Epidermal melanocyte (primary cell): ENCODE results near the gene LRRN3.

ENCODE experiments used
- DNase-seq: peaks from one replicate; pipeline ENCODE4 v3.0.0; 2011; ENCODE audit warnings: low spot score; ENCODE audit not compliant: insufficient read length

The LRRN3 gene

DNA sequence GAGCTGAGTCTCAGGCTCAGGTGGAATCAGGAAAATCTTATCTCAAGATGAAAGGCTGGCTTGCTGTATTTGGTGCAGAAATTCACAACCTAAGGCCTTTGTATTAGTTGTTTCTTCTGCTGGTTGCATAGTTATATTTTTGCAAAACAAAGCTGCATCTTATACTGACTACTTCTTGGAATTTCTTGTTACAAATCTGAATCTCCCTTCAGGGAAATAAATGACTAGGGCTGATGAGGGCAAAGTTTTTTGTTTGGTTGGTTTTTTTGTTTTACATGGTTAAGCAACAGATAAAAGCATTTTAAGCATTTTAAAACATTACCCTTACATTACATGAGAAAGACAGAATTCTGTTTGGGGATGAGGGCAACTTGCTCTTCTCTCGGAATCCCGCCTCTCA, 13.9 kb upstream of the LRRN3 start:
- no peak for DNase-seq

- no peak for DNase-seq
These were observed 10.3 kb upstream of the LRRN3 start for GRCh38 chr7:111080495-111081105.

DNA sequence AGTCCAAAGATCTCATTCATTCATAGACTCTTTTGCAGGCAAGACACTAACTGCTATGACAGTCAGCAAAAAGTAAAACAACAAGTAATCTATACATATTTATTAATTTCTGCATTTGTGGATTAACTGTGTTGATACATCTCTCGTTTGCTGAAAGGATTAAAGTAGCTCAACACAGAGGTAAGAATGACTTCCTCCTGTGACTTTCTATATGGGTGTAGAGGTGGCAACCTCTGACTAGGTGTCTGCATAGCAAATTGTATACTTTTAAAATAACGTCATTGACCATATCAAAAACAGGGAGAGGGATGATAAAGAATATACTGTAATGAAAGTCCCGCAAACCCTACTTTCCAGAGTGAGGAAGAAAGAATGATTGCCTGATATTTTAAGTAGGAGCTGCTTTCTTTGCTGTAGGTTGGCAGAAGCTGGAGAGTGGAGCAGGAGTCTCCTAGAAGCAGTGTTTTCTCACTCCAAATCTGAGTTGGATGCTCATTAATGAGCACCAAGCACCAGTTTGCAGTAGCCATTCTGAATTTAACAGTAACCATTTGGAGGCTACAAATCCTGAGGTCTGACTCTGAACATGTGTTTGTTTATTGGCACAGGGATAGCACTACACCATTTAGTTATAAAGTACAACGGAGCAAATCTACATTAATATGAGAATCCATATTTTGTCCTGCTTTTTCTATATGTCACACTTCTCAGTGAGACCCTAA, 9.2 kb upstream of the LRRN3 start:
- DNase-seq: no peak

- no peak for DNase-seq
These were observed 8.6 kb upstream of the LRRN3 start for GRCh38 chr7:111082351-111082750.

DNA sequence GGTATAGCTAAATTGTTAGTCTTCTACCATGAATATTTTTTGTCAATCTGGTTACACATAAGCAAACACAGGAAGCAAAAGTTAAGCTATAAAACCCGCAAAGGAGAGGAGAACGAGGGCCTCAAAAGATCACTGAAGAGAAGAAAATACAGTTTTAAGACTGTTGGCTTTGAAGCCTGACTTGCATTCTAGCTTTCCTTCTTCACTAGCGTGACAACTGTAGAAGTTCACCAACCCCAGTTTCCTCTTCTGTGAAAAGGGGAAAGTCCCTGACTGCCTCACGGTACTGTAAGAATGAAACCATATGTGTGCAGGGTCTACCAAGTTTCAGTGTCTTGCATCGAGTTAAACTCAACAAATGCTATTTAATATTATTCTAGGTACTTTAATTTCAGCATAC, 7.5 kb upstream of the LRRN3 start:
- no peak for DNase-seq

DNA sequence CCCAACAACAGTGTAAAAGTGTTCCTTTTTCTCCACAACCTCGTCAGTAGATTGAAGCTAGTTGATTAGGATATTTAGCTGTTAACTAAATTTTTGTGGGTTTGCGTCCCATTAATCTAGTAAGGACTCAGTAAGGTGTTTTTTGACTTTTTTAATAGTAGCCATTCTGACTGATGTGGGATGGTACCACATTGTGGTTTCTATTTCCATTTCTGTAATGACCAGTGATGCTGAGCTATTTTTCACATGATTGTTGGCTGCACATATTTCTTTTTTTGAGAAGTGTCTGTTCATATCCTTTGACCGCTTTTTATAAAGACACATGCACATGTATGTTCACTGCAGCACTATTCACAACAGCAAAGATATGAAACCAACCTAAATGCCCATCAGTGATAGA, 5.6 kb upstream of the LRRN3 start:
- DNase-seq: no peak

DNA sequence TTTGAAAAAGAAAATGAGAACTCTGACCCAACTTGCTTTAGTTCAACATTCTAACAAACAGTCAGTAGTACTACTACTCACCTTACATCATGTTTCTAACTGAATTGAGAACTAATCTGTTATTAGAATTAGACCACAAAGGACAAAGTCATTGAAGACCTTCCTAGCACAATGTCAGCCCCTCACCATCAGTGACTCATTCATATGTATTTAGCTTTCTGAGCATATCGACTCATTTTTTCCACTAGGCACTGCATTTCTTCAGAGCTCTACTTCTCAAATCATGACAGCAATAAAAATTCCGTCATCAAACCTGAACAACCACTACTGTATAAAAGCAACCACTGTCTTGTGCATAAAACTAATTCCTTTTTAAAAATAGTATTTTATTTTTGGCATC, 4.4 kb upstream of the LRRN3 start:
- no peak for DNase-seq

DNA sequence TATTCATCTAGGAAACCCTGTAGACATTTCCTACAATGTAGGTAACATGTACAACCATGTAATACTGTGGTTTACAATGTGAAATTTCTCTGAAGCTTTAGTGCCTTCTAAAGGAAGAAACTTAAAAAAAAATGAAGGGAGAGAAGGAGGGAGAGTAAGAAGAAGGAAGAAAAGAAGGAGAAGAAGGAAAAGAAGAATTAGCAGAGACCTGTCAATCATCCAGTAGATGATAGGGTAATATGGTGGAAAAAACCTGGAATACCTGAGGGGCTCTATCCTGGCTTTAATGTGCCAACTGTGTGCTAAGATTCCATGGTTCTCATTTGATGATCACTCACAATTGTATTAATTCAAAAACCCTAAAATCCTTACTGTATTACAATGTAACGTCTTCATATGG, 2.6 kb upstream of the LRRN3 start:
- no peak for DNase-seq

DNA sequence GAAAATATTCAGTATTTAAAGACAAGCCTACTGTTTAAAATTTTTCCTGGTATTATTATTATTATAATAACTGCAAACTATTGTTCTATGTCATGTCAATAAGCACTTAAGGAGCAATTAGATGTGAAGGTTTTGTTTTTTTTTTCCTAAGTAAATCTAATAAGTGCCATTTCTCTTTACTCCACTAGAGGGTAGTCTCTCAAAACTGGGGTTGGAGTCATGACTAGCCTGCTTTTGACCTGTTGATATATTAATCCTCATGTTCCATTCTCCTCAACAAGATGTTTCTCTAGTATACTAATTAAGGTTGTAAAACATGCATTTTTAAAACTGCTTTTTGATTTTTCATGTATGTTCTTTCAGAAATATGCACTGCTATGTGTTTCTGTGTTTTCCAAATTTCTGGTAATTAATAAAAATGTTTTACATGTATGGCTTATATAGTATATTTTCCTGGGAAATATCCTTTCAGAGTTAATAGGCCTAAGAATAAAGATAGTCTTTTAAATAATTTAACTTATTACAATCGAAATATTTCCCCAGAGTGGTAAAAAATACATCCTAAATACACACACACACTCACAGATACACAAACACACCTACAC, 1.0 kb upstream of the LRRN3 start:
- DNase-seq: no peak

DNA sequence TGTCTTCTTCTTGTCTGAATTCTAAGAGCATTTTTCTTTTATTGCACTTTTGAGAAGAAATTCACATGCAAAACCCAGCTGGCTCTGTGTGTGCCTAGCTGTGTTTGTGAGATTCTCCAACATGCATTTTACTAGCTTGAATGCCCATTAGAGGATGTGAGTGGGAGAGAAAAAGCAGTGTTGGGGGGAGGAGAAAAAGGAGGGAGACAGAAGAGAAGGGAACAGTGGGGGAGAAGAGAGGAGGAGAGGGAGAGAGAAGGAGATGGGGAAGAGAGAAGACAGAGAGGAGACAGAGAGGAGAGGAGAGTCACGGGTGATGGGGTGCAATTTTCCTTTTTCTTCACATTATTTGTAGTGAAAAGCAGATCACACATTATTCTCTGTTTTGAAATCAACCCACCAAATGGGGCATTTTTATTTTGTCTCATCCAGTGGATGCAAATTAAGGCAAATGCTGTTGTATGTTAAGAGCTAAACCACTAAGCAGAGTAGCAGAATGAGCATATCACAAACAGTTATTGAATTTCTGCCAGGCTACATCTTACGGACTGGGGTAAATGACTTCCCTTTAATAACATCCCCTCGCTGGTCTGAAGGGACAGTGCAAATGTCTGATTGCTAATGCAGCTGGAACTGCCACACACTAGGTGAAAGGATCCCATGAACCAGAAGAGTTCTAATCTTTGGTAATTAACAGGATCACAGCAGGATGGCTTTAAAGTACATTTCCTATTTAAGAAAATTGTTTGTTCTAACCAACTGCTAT, 849 bp downstream of the LRRN3 start:
- no peak for DNase-seq

DNA sequence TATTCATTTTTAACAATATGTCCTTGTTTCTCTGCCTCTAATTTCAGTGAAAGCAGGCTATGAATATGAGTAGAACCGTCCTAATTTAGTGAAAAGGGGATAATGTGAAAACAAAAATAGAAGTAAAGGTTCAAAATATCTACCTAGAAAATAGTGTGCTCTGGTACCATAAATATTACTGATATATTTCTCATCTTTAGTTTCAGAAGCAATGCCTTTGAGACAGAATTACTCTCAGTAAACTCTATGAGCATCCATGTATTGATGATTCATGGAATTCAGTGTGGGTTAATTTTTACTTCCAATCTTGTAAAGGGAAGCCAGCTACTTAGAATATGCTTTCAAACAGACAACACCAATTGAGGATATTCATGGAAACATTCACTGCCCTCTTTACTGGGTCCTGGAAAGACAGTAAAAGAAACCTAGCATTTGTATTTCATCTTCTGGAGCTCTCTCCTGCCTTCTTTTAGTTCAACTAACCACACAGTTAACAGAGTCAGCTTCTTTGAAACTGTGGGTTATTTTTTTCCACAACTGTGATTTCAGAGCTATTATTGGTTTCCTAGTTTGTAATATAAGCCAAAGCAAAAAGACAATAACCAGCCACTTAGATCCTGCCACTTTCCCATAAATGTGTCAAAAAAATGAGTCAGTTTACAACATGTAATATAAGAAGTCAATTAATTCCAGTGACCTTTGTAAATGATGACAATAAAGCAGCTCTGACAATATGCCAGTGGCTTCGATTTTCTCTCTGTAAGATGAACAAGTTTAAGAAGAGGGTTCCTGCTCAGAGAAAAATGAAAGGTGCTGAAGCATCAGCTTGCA, 1.7 kb downstream of the LRRN3 start:
- no peak for DNase-seq

GRCh38 chr7:111093496-111093895, 2.6 kb downstream of the LRRN3 start:
- DNase-seq: no peak

DNA sequence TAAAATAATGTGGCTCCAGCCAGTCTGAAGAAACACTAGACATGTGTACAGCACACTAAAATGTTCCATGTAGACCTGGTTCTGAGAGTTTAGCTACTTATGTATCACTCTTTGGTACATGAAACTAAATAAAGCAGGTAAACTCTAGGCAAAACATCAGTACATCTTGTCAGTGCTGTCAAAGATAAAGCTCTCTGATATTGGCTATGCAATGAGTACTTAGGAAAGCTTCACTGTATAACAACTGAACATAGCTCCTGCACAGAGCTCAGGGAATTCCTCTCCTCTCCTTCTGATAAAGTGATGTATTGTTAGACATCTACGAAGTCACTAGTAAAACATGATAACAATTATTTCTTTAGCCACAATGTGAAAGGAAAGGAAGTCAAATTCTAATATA, 3.5 kb downstream of the LRRN3 start:
- DNase-seq: no peak

- DNase-seq: no peak
These were observed 6.1 kb downstream of the LRRN3 start for GRCh38 chr7:111096997-111097396.

DNA sequence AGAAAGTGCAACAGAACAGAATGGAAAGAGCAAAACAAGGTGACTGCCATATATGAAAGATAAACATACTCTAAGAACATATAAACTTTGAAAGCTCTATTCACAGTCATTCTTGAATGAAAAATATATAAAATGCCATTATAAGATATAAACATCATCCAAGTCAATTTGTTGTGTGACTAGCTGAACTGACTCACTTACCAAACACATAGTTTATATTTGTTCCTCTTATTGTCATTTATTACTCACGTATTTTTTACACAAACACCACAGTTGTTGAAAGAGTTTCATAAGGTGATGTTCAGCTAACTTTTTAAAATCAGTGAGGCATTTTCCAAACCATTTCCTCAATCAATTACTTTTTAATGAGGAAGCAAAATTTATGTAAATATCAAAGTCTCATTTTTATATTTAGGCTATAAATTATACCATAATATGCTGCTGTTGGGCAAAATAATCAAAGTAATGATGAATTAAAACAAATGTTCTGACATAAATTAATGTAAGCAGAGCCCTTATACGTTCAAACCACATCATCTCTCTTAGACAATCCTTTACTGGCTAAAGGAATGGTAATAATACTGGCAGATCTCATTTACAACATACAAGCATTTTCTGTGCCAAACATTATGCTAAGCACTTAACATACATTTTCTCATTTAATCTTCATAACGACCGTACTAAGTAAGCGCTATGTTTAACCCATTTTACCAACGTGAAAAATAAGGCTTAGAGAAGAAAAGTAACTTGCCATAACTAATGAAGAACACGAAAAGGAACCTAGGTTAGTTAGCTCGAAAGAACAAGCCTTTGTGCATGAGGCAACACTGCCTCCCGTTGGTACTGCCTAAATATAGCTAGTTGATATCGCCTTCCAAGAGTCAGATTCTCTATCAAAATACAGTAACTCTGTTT, 7.3 kb downstream of the LRRN3 start:
- DNase-seq: no peak

- no peak for DNase-seq
These were observed 8.0 kb downstream of the LRRN3 start for GRCh38 chr7:111098926-111099250.

DNA sequence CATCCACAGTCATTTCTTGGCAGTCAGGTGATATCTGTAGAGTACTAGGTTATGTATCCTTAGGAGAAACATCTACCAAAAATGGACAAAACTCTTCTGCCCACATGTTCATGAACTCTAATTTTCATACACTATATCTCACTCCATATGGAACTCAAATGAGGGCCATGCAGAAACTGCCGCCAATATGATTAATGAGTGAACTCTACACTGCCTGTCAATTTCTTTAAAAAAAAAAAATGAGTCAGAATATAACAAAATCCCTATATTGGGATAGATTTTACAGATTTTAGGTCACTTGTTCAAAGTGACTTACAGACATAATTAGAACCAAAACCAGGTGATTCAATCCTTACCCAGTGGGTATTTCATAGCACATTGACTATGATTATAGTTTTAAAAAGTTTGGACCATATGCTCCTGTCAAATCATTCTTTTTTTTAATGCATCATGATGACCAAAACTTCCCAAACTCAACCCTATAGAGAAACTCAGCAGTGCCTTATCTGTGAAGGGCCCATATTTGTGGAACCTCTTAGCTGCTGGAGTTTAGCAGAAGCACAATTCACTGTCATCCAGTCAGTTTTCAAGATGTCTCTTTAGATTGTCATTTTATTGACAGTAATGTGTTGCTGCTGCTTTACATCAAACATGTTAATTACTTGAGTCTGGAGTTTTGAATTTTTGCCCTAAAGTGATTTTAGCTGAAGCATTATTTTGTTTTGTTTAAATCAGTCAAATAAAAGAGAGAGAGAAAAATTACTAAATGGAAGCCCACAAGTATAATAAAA, 11.1 kb downstream of the LRRN3 start:
- no peak for DNase-seq

- DNase-seq: no peak
These were observed 12.2 kb downstream of the LRRN3 start for GRCh38 chr7:111103136-111103535.

DNA sequence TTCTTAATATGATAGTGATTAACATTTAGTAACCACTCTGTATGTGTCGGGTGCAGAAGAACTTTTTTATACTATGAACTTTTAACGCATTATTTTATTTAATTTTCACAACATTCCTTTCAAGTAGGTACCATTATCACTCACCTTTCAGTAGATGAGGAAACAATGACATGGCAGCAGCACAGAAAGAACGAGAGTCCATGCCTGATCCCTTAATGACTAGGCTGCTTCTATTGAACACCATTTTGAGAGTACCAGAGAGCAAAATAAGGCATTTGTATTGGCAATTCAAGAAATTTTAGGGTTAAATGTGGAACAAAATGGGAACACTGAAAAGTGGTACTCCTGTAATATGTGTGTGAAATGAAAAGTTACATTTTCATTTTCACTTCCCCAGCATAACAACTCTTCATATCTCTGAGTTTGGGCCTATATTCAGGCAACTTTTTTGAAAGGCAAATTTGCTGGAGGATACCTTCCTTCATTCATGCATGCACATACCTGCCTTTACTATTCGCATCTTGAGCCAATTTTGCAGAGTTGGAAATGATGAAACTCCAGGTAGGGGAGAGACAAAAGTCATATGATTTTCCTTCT, 12.8 kb downstream of the LRRN3 start:
- DNase-seq: no peak
